BE2C (cell line): ENCODE measurements around the gene RAB6A.
"Not testable (repeated sequence)": the region's sequence is repeated elsewhere in the genome, so short reads cannot be mapped to it uniquely, and the experiment has no call there.

Experiments used
- DNase-seq: peaks from one replicate; pipeline ENCODE4 v3.0.0-alpha.2; 2020
- H3K27me3 ChIP-seq: fragments of 250-450 bp; sonication (Bioruptor Pico); 2 replicates; pipeline ENCODE4 v1.5.1; 2020; ENCODE audit warnings: mild to moderate bottlenecking
- H3K36me3 ChIP-seq: fragments of 250-450 bp; sonication (Bioruptor Pico); 2 replicates; pipeline ENCODE4 v1.5.1; 2020; ENCODE audit warnings: mild to moderate bottlenecking
- H3K4me1 ChIP-seq: fragments of 250-450 bp; sonication (Bioruptor Pico); 2 replicates; pipeline ENCODE4 v1.5.1; 2020
- H3K4me3 ChIP-seq: 2 replicates; pipeline ENCODE4 v1.5.1; 2011; ENCODE audit warnings: low read depth, low read length
- H3K9me3 ChIP-seq: fragments of 250-450 bp; sonication (Bioruptor Pico); 2 replicates; pipeline ENCODE4 v1.5.1; 2020
- CTCF ChIP-seq: IDR thresholded peaks from 2 replicates; pipeline ENCODE4 v1.5.1; 2012; ENCODE audit warnings: mild to moderate bottlenecking, low read depth, low read length

Gene RAB6A

GRCh38 chr11:73705053-73705452 is 55.8 kb downstream of the RAB6A start:
- no peak for DNase-seq
- TF ChIP-seq CTCF = no peak
- H3K4me1 ChIP-seq = no peaks in the 10 kb centered on the region
- no peaks in the 10 kb centered on the region for H3K9me3 ChIP-seq
- no peak overlapping the region for H3K4me3 ChIP-seq
- no peaks in the 10 kb centered on the region for H3K27me3 ChIP-seq
- peaks cover 8% of the 10 kb centered on the region for H3K36me3 ChIP-seq

- Histone ChIP-seq H3K4me1 (no peaks in the 10 kb centered on the region), H3K4me3 (no peak overlapping the region), H3K36me3 (peaks cover 4% of the 10 kb centered on the region), H3K27me3 (no peaks in the 10 kb centered on the region), H3K9me3 (no peaks in the 10 kb centered on the region)
- DNase-seq = no peak
- no peak for TF ChIP-seq CTCF
These were observed 66.9 kb downstream of the RAB6A start for GRCh38 chr11:73693899-73694525.

- Histone ChIP-seq H3K4me1 (no peaks in the 10 kb centered on the region), H3K27me3 (no peaks in the 10 kb centered on the region), H3K36me3 (peaks cover 3% of the 10 kb centered on the region; the same call in 1 of the 2 replicates), H3K4me3 (no peak overlapping the region), H3K9me3 (no peaks in the 10 kb centered on the region)
- no peak for DNase-seq
- no peak for TF ChIP-seq CTCF
These were observed 80.2 kb downstream of the RAB6A start for GRCh38 chr11:73680687-73681086.

GRCh38 chr11:73676552-73676951 is 84.3 kb downstream of the RAB6A start:
- not testable (repeated sequence) for H3K9me3 ChIP-seq, H3K4me3 ChIP-seq, H3K36me3 ChIP-seq, H3K27me3 ChIP-seq, H3K4me1 ChIP-seq, DNase-seq

GRCh38 chr11:73671701-73672100 is 89.2 kb downstream of the RAB6A start:
- Histone ChIP-seq H3K4me3 (no peak overlapping the region), H3K36me3 (0 out of 2 replicates have a peak, but pooled peaks cover 2% of the 10 kb centered on the region), H3K9me3 (no peaks in the 10 kb centered on the region), H3K4me1 (no peaks in the 10 kb centered on the region), H3K27me3 (no peaks in the 10 kb centered on the region)
- TF ChIP-seq CTCF = no peak
- no peak for DNase-seq

GRCh38 chr11:73670808-73671207 is 90.1 kb downstream of the RAB6A start:
- no peak for TF ChIP-seq CTCF

GRCh38 chr11:73667891-73668290 is 93.0 kb downstream of the RAB6A start:
- Histone ChIP-seq H3K4me3 (no peak overlapping the region), H3K9me3 (no peaks in the 10 kb centered on the region), H3K36me3 (no peaks in the 10 kb centered on the region), H3K27me3 (no peaks in the 10 kb centered on the region), H3K4me1 (no peaks in the 10 kb centered on the region)
- TF ChIP-seq CTCF = no peak
- DNase-seq = no peak

More at GRCh38 chr11:73670808-73671207, 90.1 kb downstream of the RAB6A start:
- DNase-seq = no peak
- Histone ChIP-seq H3K9me3 (no peaks in the 10 kb centered on the region), H3K36me3 (0 out of 2 replicates have a peak, but pooled peaks cover 2% of the 10 kb centered on the region), H3K27me3 (no peaks in the 10 kb centered on the region), H3K4me1 (no peaks in the 10 kb centered on the region), H3K4me3 (no peak overlapping the region)
